ENCODE measurements around the gene TIAM1.

GRCh38 chr21:31255896-31256295, 88.2 kb downstream of the TIAM1 start:
- TF ChIP-seq CTCF (IDR thresholded peaks at IDR 0.05) = no peak
- no peak for TF ChIP-seq POLR2A (IDR thresholded peaks at IDR 0.05; ENCODE audit: low read depth)

Measured in esophagus muscularis mucosa (tissue), 3 donors.